GM12891 (cell line): Measurements from ENCODE around the gene MRPL10.

Source experiments
- POLR2A ChIP-seq: IDR thresholded peaks from 2 replicates; pipeline ENCODE4 v1.6.1; 2011; ENCODE audit warnings: low read depth, low read length, control low read depth
- POLR2AphosphoS5 ChIP-seq: IDR thresholded peaks from 2 replicates; pipeline ENCODE4 v1.6.1; 2011; ENCODE audit warnings: low read depth, low read length, control low read depth
- TAF1 ChIP-seq: IDR thresholded peaks from 2 replicates; pipeline ENCODE4 v1.6.1; 2011; ENCODE audit warnings: low read depth, low read length, control low read depth

DNA sequence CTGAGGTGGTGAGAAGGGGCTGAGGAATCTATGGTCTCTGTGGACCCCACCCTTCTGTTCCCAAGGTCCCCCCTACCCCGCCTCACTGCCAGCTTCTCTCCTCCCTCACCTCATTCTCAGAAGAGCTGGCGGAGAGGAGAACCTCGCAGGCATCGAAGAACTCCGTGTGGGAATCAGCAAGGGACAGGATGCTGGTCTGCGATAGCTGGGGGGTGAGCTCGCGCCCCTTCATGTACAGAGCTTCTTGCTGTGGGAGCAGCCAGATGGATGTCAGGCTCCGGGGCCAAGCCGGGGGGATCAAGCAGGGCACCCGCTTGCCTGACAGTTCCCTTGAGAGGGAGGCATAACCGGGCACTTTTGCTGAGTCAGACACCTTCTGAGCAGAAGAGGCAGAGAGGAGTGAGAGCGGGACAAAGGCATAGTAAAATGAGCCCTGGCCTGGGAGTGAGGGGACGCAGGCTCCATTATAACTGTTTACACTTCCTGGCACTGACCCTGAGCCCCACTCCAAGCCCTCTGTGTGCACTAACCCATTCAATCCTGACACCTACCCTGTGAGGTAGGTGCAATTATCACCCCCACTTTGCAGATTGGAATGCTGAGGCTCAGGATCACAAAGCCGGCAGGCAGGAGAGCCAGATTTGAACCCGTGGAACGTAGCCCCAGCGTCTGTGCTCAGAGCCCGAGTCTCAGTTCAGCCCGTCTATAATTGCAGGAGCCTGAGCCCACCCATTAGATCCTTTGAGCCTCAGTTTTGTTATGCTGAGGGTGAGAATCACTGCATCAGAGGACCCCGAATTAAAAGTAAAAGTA lies 16.0 kb downstream of the MRPL10 start:
- TF ChIP-seq POLR2A: no peak
- TF ChIP-seq TAF1: no peak
- no peak for TF ChIP-seq POLR2AphosphoS5
